Osteocyte (in vitro differentiated cells): ENCODE data around the gene POLN. TPM values are rescaled to one million over a fixed set of nuclear protein-coding genes. Genes with fewer than 3 reads are reported as not detected.

Experiments
- DNase-seq: peaks from one replicate; pipeline ENCODE4 v3.0.0; 2021; ENCODE audit warnings: mixed read lengths; ENCODE audit not compliant: unreplicated experiment; ENCODE audit errors: extremely low spot score
- H3K27ac Mint-ChIP-seq: one replicate; pipeline ENCODE4 v1.8.0; 2021; ENCODE audit warnings: mild to moderate bottlenecking, mixed read lengths; ENCODE audit not compliant: unreplicated experiment
- H3K27me3 Mint-ChIP-seq: one replicate; pipeline ENCODE4 v1.8.0; 2021; ENCODE audit warnings: mixed read lengths; ENCODE audit not compliant: unreplicated experiment
- H3K36me3 Mint-ChIP-seq: one replicate; pipeline ENCODE4 v1.8.0; 2021; ENCODE audit warnings: mixed read lengths; ENCODE audit not compliant: unreplicated experiment
- H3K4me1 Mint-ChIP-seq: one replicate; pipeline ENCODE4 v1.8.0; 2021; ENCODE audit warnings: mixed read lengths; ENCODE audit not compliant: unreplicated experiment
- H3K4me3 Mint-ChIP-seq: one replicate; pipeline ENCODE4 v1.8.0; 2021; ENCODE audit warnings: mild to moderate bottlenecking, moderate library complexity, mixed read lengths; ENCODE audit not compliant: unreplicated experiment
- H3K9me3 Mint-ChIP-seq: one replicate; pipeline ENCODE4 v1.8.0; 2021; ENCODE audit warnings: mixed read lengths; ENCODE audit not compliant: unreplicated experiment
- CTCF ChIP-seq: fragments of 200-600 bp; sonication (generic); IDR thresholded peaks from 2 replicates; pipeline ENCODE4 v1.5.0; 2021; ENCODE audit warnings: antibody characterized with exemption, mild to moderate bottlenecking, moderate library complexity
- total RNA-seq: library from RNA; stranded (reverse); gene quantifications from 2 replicates; pipeline ENCODE4 v1.2.1, GENCODE V29; 2021

POLN gene
- total RNA-seq, 1 donor from 2014 or later, result 4.2 TPM

GRCh38 chr4:2250357-2251072 lies 8.6 kb upstream of the POLN start:
- H3K27me3 Mint-ChIP-seq, result no peaks in the 10 kb centered on the region
- H3K4me1 Mint-ChIP-seq, result peaks cover under 1% of the 10 kb centered on the region
- no peaks in the 10 kb centered on the region for H3K9me3 Mint-ChIP-seq
- H3K36me3 Mint-ChIP-seq, result peaks cover 23% of the 10 kb centered on the region
- TF ChIP-seq CTCF, result no peak
- no peak overlapping the region for H3K27ac Mint-ChIP-seq
- no peak overlapping the region for H3K4me3 Mint-ChIP-seq
- peak; percentile 83 for DNase-seq

DNA sequence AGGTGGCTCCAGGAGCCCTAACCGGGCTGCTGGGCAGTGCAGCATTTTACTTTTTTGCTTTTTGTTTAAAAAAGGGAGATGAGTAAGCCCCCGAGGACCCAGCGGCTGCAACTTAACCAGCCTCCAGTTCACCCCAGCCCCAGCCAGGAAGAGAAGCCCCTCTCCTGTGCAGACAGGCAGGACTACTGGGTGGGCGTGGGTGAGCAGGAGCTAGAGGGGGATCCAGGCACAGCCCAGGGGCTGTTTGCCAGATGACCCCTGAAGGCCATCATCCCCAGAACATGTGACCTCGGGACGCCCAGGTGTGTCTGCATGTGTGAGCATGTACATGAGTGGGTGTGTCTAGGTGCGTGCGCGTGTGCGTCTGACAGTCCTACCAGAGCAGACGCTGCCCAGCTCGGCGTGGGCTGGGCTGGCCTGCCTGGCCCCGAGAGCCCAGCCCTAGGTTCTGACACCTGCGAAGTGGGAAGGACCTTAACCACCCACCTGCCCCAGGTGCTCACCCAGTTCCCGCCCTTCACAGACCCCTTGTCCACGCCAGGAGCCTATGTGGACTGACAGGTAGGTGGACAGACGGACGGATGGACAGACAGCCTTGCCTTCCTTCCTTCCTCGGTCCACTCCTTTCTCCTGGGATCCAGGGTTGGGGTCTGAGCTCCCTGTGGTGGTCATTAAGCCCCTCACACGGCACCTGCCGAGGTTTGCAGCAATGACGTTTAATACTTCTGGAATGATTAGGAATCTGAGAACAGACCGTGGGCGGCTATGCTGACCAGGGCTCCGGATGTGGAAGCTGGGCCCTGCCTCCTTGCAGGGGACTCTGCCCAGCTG lies 7.8 kb upstream of the POLN start:
- Mint-ChIP-seq H3K4me3 (no peak overlapping the region), H3K27ac (no peak overlapping the region), H3K27me3 (no peaks in the 10 kb centered on the region), H3K36me3 (peaks cover 23% of the 10 kb centered on the region), H3K9me3 (no peaks in the 10 kb centered on the region), H3K4me1 (peaks cover 8% of the 10 kb centered on the region)
- DNase-seq, result no peak
- no peak for TF ChIP-seq CTCF

DNA sequence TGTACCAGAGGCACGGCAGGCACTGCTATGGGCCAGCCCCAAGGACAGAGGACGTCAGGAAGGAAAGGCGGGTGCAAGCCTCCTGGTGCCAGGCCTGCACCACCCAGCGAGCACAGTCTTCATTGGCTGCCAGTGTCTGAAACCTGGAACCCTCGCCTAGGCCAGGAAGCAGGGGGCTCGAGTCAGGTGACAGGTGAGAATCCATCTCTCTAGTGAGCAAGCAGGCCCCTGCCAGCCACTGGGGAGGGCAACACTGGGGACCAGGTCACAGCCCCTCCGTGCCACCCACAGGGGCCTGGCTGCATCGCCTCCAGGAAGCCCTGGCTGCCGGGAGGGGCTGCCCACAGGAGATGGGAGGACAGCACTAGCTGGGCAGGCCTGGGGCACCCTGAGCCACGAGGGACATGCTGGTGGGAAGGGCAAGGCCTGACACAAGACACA lies 6.9 kb upstream of the POLN start:
- H3K27me3 Mint-ChIP-seq, result no peaks in the 10 kb centered on the region
- no peak overlapping the region for H3K4me3 Mint-ChIP-seq
- H3K4me1 Mint-ChIP-seq, result peaks cover 17% of the 10 kb centered on the region
- TF ChIP-seq CTCF, result no peak
- no peaks in the 10 kb centered on the region for H3K9me3 Mint-ChIP-seq
- peaks cover 14% of the 10 kb centered on the region for H3K36me3 Mint-ChIP-seq
- peak; percentile 84 for DNase-seq
- no peak overlapping the region for H3K27ac Mint-ChIP-seq

DNA sequence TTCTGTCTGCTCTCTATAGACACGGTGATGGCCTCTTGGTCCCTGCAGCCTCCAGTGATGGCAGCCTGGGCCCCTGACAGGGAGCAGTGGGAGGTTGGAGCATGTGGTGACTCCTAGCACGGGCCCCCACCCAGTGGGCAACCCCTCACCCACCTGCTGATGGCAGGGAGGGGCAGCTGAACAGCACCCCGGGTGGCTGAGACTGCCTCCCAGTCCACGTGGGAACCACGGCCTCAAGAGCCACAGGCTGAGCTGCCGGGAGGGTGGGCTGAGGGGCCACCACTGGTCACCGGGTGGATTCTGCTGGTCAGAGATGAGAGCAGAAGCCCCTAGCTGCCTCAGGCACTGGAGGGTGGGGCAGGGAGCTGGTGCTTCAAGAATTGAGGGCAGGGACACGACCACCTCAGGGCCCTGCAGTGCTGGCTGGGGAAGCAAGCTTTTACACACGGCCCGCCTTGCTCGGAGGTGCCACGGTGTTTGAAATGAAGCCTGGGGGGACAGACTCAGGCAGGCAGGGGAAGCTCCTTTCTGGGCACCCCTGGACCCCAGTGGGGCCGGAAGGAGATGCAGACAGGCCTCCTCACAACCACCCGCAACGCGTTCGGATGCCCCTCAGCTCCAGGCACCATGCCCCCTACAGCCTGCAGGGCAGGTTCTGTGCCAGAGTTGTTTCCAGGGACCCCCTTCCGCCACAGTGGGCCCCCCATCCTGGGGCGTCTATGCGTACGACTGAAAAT lies 6.3 kb upstream of the POLN start:
- H3K27me3 Mint-ChIP-seq, result no peaks in the 10 kb centered on the region
- no peak overlapping the region for H3K4me3 Mint-ChIP-seq
- peak; percentile 76 for DNase-seq
- H3K27ac Mint-ChIP-seq, result no peak overlapping the region
- peaks cover 13% of the 10 kb centered on the region for H3K36me3 Mint-ChIP-seq
- H3K9me3 Mint-ChIP-seq, result no peaks in the 10 kb centered on the region
- H3K4me1 Mint-ChIP-seq, result peaks cover 24% of the 10 kb centered on the region
- no peak for TF ChIP-seq CTCF
